K562 (cell line): ENCODE measurements around the gene MYCBP2. TPM values are rescaled to one million over a fixed set of nuclear protein-coding genes. Genes with fewer than 3 reads are reported as not detected.

Source experiments
- ARID2 ChIP-seq: fragments of 450-650 bp; IDR thresholded peaks from 2 replicates; pipeline ENCODE4 v1.6.1; 2017; ENCODE audit warnings: antibody characterized with exemption, mild to moderate bottlenecking
- ASH1L ChIP-seq: fragments of 450-650 bp; IDR thresholded peaks from 2 replicates; pipeline ENCODE4 v1.6.1; 2018; ENCODE audit warnings: borderline replicate concordance, mild to moderate bottlenecking, low read depth; ENCODE audit not compliant: partially characterized antibody
- BRCA1 ChIP-seq, 2 experiments: fragments of 450-650 bp in 1 of 2; sonication (generic) in 1 of 2; formaldehyde crosslinking in 1 of 2; IDR thresholded peaks; 2 replicates each; pipeline versions ENCODE4 v1.5.0 to v1.6.1; 2017 to 2020; ENCODE audit warnings: mild to moderate bottlenecking in 1 of 2, missing genetic modification reagents in 1 of 2
- DMBX1 ChIP-seq: fragments of 250-450 bp; sonication (Bioruptor Pico); IDR thresholded peaks from 2 replicates; pipeline ENCODE4 v1.8.0; 2022; ENCODE audit warnings: inconsistent platforms, mild to moderate bottlenecking, moderate library complexity, borderline replicate concordance
- NFXL1 ChIP-seq: fragments of 450-650 bp; formaldehyde crosslinking; IDR thresholded peaks from 2 replicates; pipeline ENCODE4 v1.4.0; 2021; ENCODE audit warnings: mild to moderate bottlenecking
- NFYB ChIP-seq: IDR thresholded peaks from 2 replicates; pipeline ENCODE4 v1.6.1; 2011; ENCODE audit warnings: mild to moderate bottlenecking, moderate library complexity; ENCODE audit not compliant: insufficient read length; ENCODE audit errors: extremely low read depth
- PML ChIP-seq: IDR thresholded peaks from 2 replicates; pipeline ENCODE4 v1.6.1; 2012; ENCODE audit warnings: low read length, inconsistent platforms
- POLR3G ChIP-seq: IDR thresholded peaks from 2 replicates; pipeline ENCODE4 v1.6.1; 2011; ENCODE audit not compliant: insufficient read length, insufficient replicate concordance; ENCODE audit errors: extremely low read depth
- PRMT5 ChIP-seq: sonication (generic); formaldehyde crosslinking; IDR thresholded peaks from 2 replicates; pipeline ENCODE4 v1.5.0; 2020; ENCODE audit warnings: missing genetic modification reagents
- RBM34 ChIP-seq: fragments of 200-400 bp; formaldehyde crosslinking; IDR thresholded peaks from 2 replicates; pipeline ENCODE4 v1.6.1; 2018; ENCODE audit warnings: low read length, borderline replicate concordance; ENCODE audit not compliant: insufficient read depth
- SIRT6 ChIP-seq: IDR thresholded peaks from one replicate; pipeline ENCODE4 v1.6.1; 2012; ENCODE audit warnings: low read depth, mild to moderate bottlenecking, control low read depth, inconsistent platforms, low read length, moderate library complexity
- SRSF7 ChIP-seq: fragments of 200-400 bp; formaldehyde crosslinking; optimal IDR thresholded peaks from 2 replicates; pipeline ENCODE3; 2017; ENCODE audit warnings: mild to moderate bottlenecking, low read depth, low read length
- TFAM ChIP-seq: fragments of 250-450 bp; sonication (Bioruptor Pico); conservative IDR thresholded peaks from 2 replicates; pipeline ENCODE4 v1.5.0; 2021; ENCODE audit warnings: mild to moderate bottlenecking, moderate library complexity
- VEZF1 ChIP-seq: fragments of 200-800 bp; sonication (Bioruptor generic); IDR thresholded peaks from 2 replicates; pipeline ENCODE4 v1.6.1; 2017; ENCODE audit warnings: missing genetic modification characterization, missing compliant biosample characterization
- XRCC4 ChIP-seq: IDR thresholded peaks from one replicate; pipeline ENCODE4 v1.6.1; 2011; ENCODE audit not compliant: insufficient read depth, insufficient read length; ENCODE audit errors: extremely low read depth
- ZNF140 ChIP-seq: fragments of 250-450 bp; sonication (Bioruptor Pico); IDR thresholded peaks from 2 replicates; pipeline ENCODE4 v1.8.0; 2021; ENCODE audit warnings: moderate library complexity, mild to moderate bottlenecking, inconsistent platforms
- ZNF212 ChIP-seq: fragments of 450-650 bp; formaldehyde crosslinking; IDR thresholded peaks from 2 replicates; pipeline ENCODE4 v1.4.0; 2020; ENCODE audit warnings: mild to moderate bottlenecking
- ZNF324 ChIP-seq: fragments of 250-450 bp; sonication (Bioruptor Pico); IDR thresholded peaks from 2 replicates; pipeline ENCODE4 v1.4.0; 2020; ENCODE audit warnings: mild to moderate bottlenecking
- ZNF445 ChIP-seq: fragments of 250-450 bp; sonication (Bioruptor Pico); IDR thresholded peaks from 2 replicates; pipeline ENCODE4 v1.4.0; 2020; ENCODE audit warnings: low read depth, mild to moderate bottlenecking, moderate library complexity
- ZNF668 ChIP-seq: fragments of 250-450 bp; sonication (Bioruptor Pico); IDR thresholded peaks from 2 replicates; pipeline ENCODE4 v1.8.0; 2022; ENCODE audit warnings: mild to moderate bottlenecking, inconsistent platforms
- polyA plus RNA-seq, 8 experiments: library from polyadenylated mRNA; depleted of rRNA in 4 of 8; stranded (reverse) in 5 of 8; unstranded in 3 of 8; fragments of >200 nt; fragmentation: Nextera tagmentation in 2 of 8; fragmentation: Illumina TruSeq in 1 of 8; extraction: Ambion mirVana in 2 of 8; extraction: Trizol in 1 of 8; gene quantifications; 2 replicates each; pipeline versions ENCODE4 v1.2.1 to v1.2.3, GENCODE V29; 2011 to 2014; ENCODE audit warnings: inconsistent platforms in 1 of 8, missing spikeins in 1 of 8
- total RNA-seq, 7 experiments: library from RNA; depleted of rRNA in 6 of 7; stranded (reverse); fragments of >200 nt in 6 of 7; fragmentation: Illumina TruSeq in 2 of 7; extraction: Trizol in 2 of 7; gene quantifications; 2 replicates each; pipeline versions ENCODE4 v1.2.1 to v1.2.3, GENCODE V29; 2011 to 2021; ENCODE audit warnings: low replicate concordance in 1 of 7
- TF ChIP-seq, protein P1 (sequence below): fragments of 250-450 bp; sonication (Bioruptor Pico); IDR thresholded peaks from 2 replicates; pipeline ENCODE4 v1.5.0; 2021
- TF ChIP-seq, protein P2 (sequence below): fragments of 150-350 bp; conservative IDR thresholded peaks from 2 replicates; pipeline ENCODE4 v1.6.1; 2014; ENCODE audit warnings: low read length
- TF ChIP-seq, protein P3 (sequence below): sonication (generic); formaldehyde crosslinking; IDR thresholded peaks from 2 replicates; pipeline ENCODE4 v1.8.0; 2022; ENCODE audit warnings: mild to moderate bottlenecking, low read depth, missing genetic modification reagents

Gene MYCBP2
- total and polyA plus RNA-seq, 9 of the 15 experiments (the other 6 are each of a cell fraction or from before 2014, with no cell fraction given) = 13.2 to 47.2 (median 28.9) TPM

DNA sequence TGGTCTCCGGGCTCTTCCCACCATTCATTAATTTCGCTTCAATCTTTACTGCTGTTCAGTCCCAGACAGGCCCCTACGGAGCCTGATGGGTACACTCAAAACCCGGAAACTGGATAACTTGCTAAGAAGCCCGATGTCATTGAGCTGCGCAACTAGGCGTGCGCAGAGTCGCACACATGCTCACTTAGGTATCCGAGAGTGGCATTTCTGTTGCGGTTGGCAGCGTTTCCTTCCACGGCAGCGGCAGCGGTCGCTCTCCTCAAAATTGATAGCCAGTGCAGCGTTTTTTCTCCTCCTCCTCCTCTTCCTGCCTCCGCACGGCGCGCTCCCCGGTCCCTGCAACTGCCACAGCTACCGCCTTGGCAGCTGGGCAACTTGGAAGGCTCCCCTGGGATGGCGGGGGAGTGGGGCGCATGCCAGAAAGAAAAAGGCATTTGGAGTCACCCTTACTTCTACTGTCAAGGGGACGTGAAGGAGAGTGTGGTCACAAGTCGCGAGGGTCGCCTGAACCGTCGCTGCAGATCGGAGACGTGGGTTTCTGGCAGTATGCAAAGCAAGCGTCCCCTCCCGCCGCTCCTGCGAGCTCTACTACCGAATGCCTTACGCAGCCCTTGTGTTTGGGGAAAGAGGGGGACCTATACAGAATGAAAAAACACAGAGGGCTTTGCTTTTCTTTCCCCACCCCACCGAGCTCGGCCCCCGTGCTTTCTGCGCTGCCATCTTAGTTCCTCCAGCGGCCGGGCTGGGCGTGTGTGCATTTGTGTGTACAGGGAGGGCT lies 2.4 kb upstream of the MYCBP2 start (continued):
- TF ChIP-seq ASH1L (no peak), SIRT6 (no peak), ZNF140 (CRISPR knock-in tag) (no peak), ARID2 (no peak), RBM34 (no peak), SRSF7 (no peak), XRCC4 (no peak), ZNF324 (CRISPR knock-in tag) (no peak), NFYB (no peak), DMBX1 (CRISPR knock-in tag) (no peak), ZNF668 (CRISPR knock-in tag) (no peak), PRMT5 (CRISPR knock-in tag) (no peak), POLR3G (no peak), VEZF1 (CRISPR knock-in tag) (no peak; the same call in 1 of the 2 replicates), ZNF212 (CRISPR knock-in tag) (no peak), ZNF445 (CRISPR knock-in tag) (no peak), TFAM (CRISPR knock-in tag) (no peak), NFXL1 (CRISPR knock-in tag) (no peak), BRCA1 (IDR thresholded peaks at IDR 0.05) (no peak), BRCA1 (CRISPR knock-in tag; IDR thresholded peaks at IDR 0.05) (no peak), PML (peak; percentile 51)
- TF ChIP-seq, protein P1, sequence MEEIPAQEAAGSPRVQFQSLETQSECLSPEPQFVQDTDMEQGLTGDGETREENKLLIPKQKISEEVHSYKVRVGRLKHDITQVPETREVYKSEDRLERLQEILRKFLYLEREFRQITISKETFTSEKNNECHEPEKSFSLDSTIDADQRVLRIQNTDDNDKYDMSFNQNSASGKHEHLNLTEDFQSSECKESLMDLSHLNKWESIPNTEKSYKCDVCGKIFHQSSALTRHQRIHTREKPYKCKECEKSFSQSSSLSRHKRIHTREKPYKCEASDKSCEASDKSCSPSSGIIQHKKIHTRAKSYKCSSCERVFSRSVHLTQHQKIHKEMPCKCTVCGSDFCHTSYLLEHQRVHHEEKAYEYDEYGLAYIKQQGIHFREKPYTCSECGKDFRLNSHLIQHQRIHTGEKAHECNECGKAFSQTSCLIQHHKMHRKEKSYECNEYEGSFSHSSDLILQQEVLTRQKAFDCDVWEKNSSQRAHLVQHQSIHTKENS (CRISPR knock-in tag) = no peak
- TF ChIP-seq, protein P2, sequence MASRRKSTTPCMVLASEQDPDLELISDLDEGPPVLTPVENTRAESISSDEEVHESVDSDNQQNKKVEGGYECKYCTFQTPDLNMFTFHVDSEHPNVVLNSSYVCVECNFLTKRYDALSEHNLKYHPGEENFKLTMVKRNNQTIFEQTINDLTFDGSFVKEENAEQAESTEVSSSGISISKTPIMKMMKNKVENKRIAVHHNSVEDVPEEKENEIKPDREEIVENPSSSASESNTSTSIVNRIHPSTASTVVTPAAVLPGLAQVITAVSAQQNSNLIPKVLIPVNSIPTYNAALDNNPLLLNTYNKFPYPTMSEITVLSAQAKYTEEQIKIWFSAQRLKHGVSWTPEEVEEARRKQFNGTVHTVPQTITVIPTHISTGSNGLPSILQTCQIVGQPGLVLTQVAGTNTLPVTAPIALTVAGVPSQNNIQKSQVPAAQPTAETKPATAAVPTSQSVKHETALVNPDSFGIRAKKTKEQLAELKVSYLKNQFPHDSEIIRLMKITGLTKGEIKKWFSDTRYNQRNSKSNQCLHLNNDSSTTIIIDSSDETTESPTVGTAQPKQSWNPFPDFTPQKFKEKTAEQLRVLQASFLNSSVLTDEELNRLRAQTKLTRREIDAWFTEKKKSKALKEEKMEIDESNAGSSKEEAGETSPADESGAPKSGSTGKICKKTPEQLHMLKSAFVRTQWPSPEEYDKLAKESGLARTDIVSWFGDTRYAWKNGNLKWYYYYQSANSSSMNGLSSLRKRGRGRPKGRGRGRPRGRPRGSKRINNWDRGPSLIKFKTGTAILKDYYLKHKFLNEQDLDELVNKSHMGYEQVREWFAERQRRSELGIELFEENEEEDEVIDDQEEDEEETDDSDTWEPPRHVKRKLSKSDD = no peak
- TF ChIP-seq, protein P3, sequence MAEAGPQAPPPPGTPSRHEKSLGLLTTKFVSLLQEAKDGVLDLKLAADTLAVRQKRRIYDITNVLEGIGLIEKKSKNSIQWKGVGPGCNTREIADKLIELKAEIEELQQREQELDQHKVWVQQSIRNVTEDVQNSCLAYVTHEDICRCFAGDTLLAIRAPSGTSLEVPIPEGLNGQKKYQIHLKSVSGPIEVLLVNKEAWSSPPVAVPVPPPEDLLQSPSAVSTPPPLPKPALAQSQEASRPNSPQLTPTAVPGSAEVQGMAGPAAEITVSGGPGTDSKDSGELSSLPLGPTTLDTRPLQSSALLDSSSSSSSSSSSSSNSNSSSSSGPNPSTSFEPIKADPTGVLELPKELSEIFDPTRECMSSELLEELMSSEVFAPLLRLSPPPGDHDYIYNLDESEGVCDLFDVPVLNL (CRISPR knock-in tag) = no peak
